SJSA1 (cell line): Measurements from ENCODE around the gene UPK3A. TPM values are rescaled to one million over a fixed set of nuclear protein-coding genes. Genes with fewer than 3 reads are reported as not detected.

Experiments
- DNase-seq, 2 experiments: peaks; one replicate each; pipeline ENCODE4 v3.0.0-alpha.2; 2015 to 2020; ENCODE audit warnings: low spot score in 2 of 2, low read depth in 1 of 2
- H3K27ac ChIP-seq: fragments of 250-450 bp; sonication (Bioruptor Pico); 2 replicates; pipeline ENCODE4 v1.5.1; 2020; ENCODE audit warnings: mild to moderate bottlenecking, moderate library complexity
- H3K27me3 ChIP-seq: fragments of 250-450 bp; sonication (Bioruptor Pico); replicated peaks from 2 replicates; pipeline ENCODE4 v1.5.1; 2020; ENCODE audit warnings: mild to moderate bottlenecking, moderate library complexity
- H3K36me3 ChIP-seq: fragments of 250-450 bp; sonication (Bioruptor Pico); 2 replicates; pipeline ENCODE4 v1.5.1; 2020; ENCODE audit warnings: mild to moderate bottlenecking
- H3K4me1 ChIP-seq: fragments of 250-450 bp; sonication (Bioruptor Pico); replicated peaks from 2 replicates; pipeline ENCODE4 v1.6.1; 2021; ENCODE audit warnings: mild to moderate bottlenecking
- H3K4me3 ChIP-seq: fragments of 250-450 bp; sonication (Bioruptor Pico); 2 replicates; pipeline ENCODE4 v1.5.1; 2020; ENCODE audit warnings: mild to moderate bottlenecking
- H3K9me3 ChIP-seq: fragments of 250-450 bp; sonication (Bioruptor Pico); replicated peaks from 2 replicates; pipeline ENCODE4 v1.5.1; 2020; ENCODE audit warnings: mild to moderate bottlenecking
- total RNA-seq: library from RNA; depleted of rRNA; stranded (reverse); fragments of >200 nt; shearing (Covaris generic); gene quantifications from 2 replicates; pipeline ENCODE4 v1.2.3, GENCODE V29; 2014

UPK3A gene
- total RNA-seq, 1 experiment from 2014 or later = not detected

GRCh38 chr22:45302751-45303150 is 18.0 kb downstream of the UPK3A start:
- Histone ChIP-seq H3K4me3 (no peak overlapping the region), H3K27ac (peak overlapping the region; percentile 6), H3K36me3 (no peaks in the 10 kb centered on the region), H3K27me3 (no peaks in the 10 kb centered on the region), H3K4me1 (peaks cover 44% of the 10 kb centered on the region), H3K9me3 (no peaks in the 10 kb centered on the region)
- no peak for DNase-seq

DNA sequence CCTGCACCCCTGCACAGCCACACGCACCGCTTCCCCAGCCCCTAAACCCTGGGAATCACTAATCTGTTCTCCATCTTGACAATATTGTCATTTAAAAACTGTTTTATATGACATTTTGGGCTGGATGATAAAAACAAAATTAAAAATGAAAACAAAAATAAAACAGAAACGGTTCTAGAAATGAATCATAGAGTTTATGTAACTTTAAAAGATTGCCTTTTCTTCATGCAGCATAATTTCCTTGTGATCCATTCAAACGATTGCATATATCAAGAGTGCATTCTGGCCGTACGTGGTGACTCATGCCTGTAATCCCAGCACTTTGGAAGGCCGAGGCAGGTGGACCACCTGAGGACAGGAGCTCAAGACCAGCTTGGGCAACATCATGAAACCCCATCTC is 18.4 kb downstream of the UPK3A start:
- Histone ChIP-seq H3K4me1 (peaks cover 44% of the 10 kb centered on the region), H3K9me3 (no peaks in the 10 kb centered on the region), H3K27ac (peak overlapping the region; percentile 6), H3K4me3 (no peak overlapping the region), H3K36me3 (no peaks in the 10 kb centered on the region), H3K27me3 (no peaks in the 10 kb centered on the region)
- no peak for DNase-seq

- H3K27me3 ChIP-seq = no peaks in the 10 kb centered on the region
- peak overlapping the region; percentile 47 for H3K27ac ChIP-seq
- H3K36me3 ChIP-seq = 0 out of 2 replicates have a peak, but pooled peaks cover 2% of the 10 kb centered on the region
- no peak overlapping the region for H3K4me3 ChIP-seq
- no peaks in the 10 kb centered on the region for H3K9me3 ChIP-seq
- DNase-seq = peak; percentile 61 to 66
- peaks cover 54% of the 10 kb centered on the region for H3K4me1 ChIP-seq
Measured at GRCh38 chr22:45304971-45305370, 20.2 kb downstream of the UPK3A start.

DNA sequence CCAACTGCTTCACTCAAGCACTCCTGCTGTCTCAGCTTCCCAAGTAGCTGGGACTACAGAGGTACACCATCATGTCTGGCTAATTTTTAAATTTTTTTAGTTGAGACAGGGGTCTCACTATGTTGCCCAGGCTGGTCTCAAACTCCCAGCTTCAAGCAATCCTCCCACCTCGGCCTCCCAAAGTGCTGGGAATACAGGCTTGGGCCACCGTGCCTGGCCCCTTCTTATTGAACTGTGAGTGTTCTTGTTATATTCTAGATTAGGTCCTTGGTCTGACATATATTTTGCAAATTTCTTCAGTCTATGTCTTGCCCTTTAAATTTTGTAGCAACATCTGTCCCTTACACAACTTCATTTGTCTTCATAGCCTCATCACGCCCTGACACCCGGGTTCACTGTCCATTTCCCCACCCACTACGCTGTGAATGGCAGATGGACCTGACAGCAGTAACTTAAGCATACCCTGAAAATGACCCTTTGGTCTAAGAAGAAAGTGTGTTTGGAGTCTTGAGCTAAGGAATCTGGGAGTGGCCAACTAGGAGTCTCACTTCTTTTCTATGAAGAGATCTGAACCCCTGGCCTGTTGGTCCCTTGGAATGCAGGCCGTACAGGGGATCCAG is 20.8 kb downstream of the UPK3A start:
- H3K27ac ChIP-seq = peak overlapping the region; percentile 47
- no peak overlapping the region for H3K4me3 ChIP-seq
- H3K27me3 ChIP-seq = no peaks in the 10 kb centered on the region
- DNase-seq = no peak
- H3K36me3 ChIP-seq = 0 out of 2 replicates have a peak, but pooled peaks cover 2% of the 10 kb centered on the region
- H3K4me1 ChIP-seq = peaks cover 55% of the 10 kb centered on the region
- no peaks in the 10 kb centered on the region for H3K9me3 ChIP-seq

DNA sequence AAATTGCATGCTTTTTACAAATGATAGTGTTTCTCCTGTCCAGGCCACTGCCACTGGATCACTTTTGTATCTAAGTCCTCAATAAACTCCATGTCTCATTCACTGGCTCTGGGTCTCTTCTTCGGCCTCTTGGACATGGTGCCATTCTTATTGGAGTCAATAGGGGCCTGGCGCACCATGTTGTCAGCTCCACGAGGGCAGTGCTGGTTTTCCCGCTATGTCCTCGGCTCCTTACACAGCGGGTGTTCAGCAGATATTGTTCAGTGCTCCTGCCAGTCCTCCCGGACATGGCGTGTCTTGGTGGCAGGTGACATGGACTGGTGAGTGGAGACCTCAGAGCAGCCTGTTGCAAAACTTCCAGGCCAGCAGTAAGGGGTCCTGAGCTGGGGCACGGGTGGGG is 21.4 kb downstream of the UPK3A start:
- H3K36me3 ChIP-seq = 0 out of 2 replicates have a peak, but pooled peaks cover 2% of the 10 kb centered on the region
- H3K27me3 ChIP-seq = no peaks in the 10 kb centered on the region
- peak overlapping the region; percentile 47; the same call in 1 of the 2 replicates for H3K27ac ChIP-seq
- H3K4me1 ChIP-seq = peaks cover 61% of the 10 kb centered on the region
- DNase-seq = no peak
- H3K4me3 ChIP-seq = no peak overlapping the region
- no peaks in the 10 kb centered on the region for H3K9me3 ChIP-seq

DNA sequence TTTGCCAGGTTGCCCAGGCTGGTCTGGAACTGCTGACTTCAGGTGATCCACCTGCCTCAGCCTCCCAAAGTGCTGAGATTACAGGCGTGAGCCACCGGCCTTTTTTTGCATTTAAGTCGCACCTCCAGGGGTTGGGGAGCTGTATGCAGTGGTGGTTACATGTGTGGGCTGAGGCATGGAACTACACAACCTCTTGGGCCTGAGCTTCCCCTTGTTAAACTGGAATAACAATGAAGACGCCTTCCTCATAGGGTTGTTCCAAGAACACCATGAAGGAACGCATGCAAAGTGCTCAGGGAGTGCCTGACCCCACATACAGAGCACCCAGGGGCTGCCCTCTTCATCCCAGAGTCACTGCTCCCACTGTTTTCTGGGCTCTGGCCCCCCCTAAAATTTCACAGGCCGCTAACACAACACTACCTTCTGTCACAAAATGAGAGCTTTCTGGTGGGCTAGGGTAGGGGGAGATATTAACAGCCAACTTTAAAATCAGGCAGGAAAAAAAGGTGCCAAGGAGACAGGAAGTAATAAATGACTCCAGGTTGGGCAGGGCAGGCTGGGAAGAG is 23.7 kb downstream of the UPK3A start:
- DNase-seq = no peak

DNA sequence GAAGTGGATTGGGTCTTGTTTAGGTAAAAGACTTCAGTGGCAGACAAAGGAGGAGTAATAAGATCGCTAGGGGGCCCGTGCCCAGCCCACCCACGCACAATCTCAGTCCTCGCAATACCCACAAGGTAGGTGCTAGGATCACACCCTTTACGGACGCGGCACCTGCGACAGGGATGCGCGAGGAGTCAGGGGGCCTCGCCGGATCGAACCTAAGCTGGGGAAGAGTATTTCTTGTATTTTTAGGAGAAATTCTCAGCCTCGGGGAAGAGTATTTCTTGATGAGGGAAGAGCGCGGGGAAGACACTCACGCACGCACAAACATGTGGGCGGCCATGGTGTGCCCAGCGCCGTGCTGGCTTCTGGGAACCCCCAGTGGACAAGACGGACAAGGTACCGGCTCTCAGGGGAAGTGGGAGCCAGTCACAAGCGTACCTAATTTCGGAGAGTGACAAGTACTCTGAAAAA is 24.2 kb downstream of the UPK3A start:
- DNase-seq = no peak

More for the DNA sequence above, 23.7 kb downstream of the UPK3A start:
- Histone ChIP-seq H3K27me3 (no peaks in the 10 kb centered on the region), H3K4me3 (no peak overlapping the region), H3K4me1 (peaks cover 43% of the 10 kb centered on the region), H3K27ac (no peak overlapping the region), H3K9me3 (no peaks in the 10 kb centered on the region), H3K36me3 (peaks cover 15% of the 10 kb centered on the region)

GRCh38 chr22:45309422-45310227 is 24.9 kb downstream of the UPK3A start, which contains the start of gene FAM118A:
Gene FAM118A, plus strand, starts transcription at chr22:45309934. Its CDS starts 12,446 bp downstream, at chr22:45322380.
- peak within 1 kb of the TSS; percentile 82 for H3K4me3 ChIP-seq
- DNase-seq = peak; percentile 94 to 95
- H3K36me3 ChIP-seq = peaks cover 15% of the 10 kb centered on the region
- H3K4me1 ChIP-seq = peaks cover 34% of the 10 kb centered on the region
- no peaks in the 10 kb centered on the region for H3K9me3 ChIP-seq
- H3K27ac ChIP-seq = peak within 1 kb of the TSS; percentile 56
- H3K27me3 ChIP-seq = no peaks in the 10 kb centered on the region

More for the DNA sequence above, 24.2 kb downstream of the UPK3A start:
- Histone ChIP-seq H3K4me3 (peak overlapping the region; percentile 82), H3K27ac (0 out of 2 replicates have a peak overlapping the region, but pooled peaks have one; percentile 21), H3K9me3 (no peaks in the 10 kb centered on the region), H3K4me1 (peaks cover 39% of the 10 kb centered on the region), H3K27me3 (no peaks in the 10 kb centered on the region), H3K36me3 (peaks cover 15% of the 10 kb centered on the region)

- Histone ChIP-seq H3K4me1 (peaks cover 26% of the 10 kb centered on the region), H3K27me3 (no peaks in the 10 kb centered on the region), H3K27ac (peak overlapping the region; percentile 56; the same call in 1 of the 2 replicates), H3K36me3 (peaks cover 15% of the 10 kb centered on the region), H3K4me3 (peak overlapping the region; percentile 82), H3K9me3 (no peaks in the 10 kb centered on the region)
- no peak for DNase-seq
Measured at GRCh38 chr22:45310331-45310976, 25.7 kb downstream of the UPK3A start.

GRCh38 chr22:45310977-45311531 is 26.3 kb downstream of the UPK3A start:
- Histone ChIP-seq H3K27me3 (no peaks in the 10 kb centered on the region), H3K9me3 (no peaks in the 10 kb centered on the region), H3K4me1 (peaks cover 20% of the 10 kb centered on the region), H3K27ac (no peak overlapping the region), H3K36me3 (peaks cover 15% of the 10 kb centered on the region), H3K4me3 (peak overlapping the region; percentile 82)
- DNase-seq = no peak

- Histone ChIP-seq H3K4me3 (no peak overlapping the region), H3K27me3 (no peaks in the 10 kb centered on the region), H3K4me1 (peaks cover 25% of the 10 kb centered on the region), H3K27ac (no peak overlapping the region), H3K9me3 (no peaks in the 10 kb centered on the region), H3K36me3 (peaks cover 15% of the 10 kb centered on the region)
- no peak for DNase-seq
Measured at GRCh38 chr22:45312415-45312814, 27.7 kb downstream of the UPK3A start.

DNA sequence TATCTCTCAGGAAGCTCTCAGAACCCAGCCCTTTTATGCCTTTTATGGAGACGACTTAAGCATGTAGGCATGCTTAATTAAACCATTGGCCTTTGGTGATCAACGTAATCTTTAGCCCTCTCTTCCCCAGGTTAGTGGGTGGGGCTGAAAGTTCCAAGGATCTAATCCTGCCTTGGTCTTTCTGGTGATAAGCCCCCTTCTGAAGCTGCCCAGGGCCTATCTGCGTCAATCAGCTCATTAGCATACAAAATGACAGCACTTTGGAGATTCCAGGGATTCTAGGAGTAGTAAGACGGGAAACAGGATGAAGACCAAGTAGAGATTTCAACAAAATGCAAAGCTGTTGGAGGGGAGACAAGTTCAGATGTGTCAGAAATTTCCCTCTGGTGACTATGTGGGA is 28.1 kb downstream of the UPK3A start:
- H3K9me3 ChIP-seq = no peaks in the 10 kb centered on the region
- H3K27me3 ChIP-seq = no peaks in the 10 kb centered on the region

GRCh38 chr22:45314054-45314721 is 29.4 kb downstream of the UPK3A start:
- H3K4me3 ChIP-seq = no peak overlapping the region
- peaks cover 36% of the 10 kb centered on the region for H3K4me1 ChIP-seq
- DNase-seq = no peak
- H3K36me3 ChIP-seq = peaks cover 15% of the 10 kb centered on the region
- H3K27me3 ChIP-seq = no peaks in the 10 kb centered on the region
- H3K27ac ChIP-seq = no peak overlapping the region
- no peaks in the 10 kb centered on the region for H3K9me3 ChIP-seq

More for the DNA sequence above, 28.1 kb downstream of the UPK3A start:
- Histone ChIP-seq H3K27ac (no peak overlapping the region), H3K4me1 (peaks cover 29% of the 10 kb centered on the region), H3K4me3 (no peak overlapping the region), H3K36me3 (peaks cover 15% of the 10 kb centered on the region)
- DNase-seq = no peak
